Panc1 (cell line): ENCODE results near the gene RBCK1. TPM values are rescaled to one million over a fixed set of nuclear protein-coding genes. Genes with fewer than 3 reads are reported as not detected.

Source experiments
- ATAC-seq: fragments of 200-7000 bp; cut with Tn5 transposase; 2 replicates; pipeline ENCODE4 v1.9.1; 2020; ENCODE audit warnings: mild to moderate bottlenecking, moderate library complexity
- BruUV-seq: library from RNA; stranded (reverse); fragments of 400-500 nt; replicated peaks from 2 replicates; lab custom pipeline; 2021; lab: Mats Ljungman, UMichigan
- CTCF ChIA-PET: fragments of 300-600 bp; sonication (Branson Sonifier 250); formaldehyde crosslinking; loops from one replicate; lab custom pipeline; 2022; ENCODE audit warnings: antibody characterized with exemption; lab: Charles Lee
- POLR2A ChIA-PET: fragments of 300-600 bp; sonication (Branson Sonifier 250); formaldehyde crosslinking; loops from one replicate; lab custom pipeline; 2022; ENCODE audit warnings: antibody characterized with exemption; lab: Charles Lee
- DNase-seq: peaks from one replicate; pipeline ENCODE4 v3.0.0-alpha.2; 2010; ENCODE audit warnings: low read depth, low spot score
- H3K27ac ChIP-seq: 2 replicates; pipeline ENCODE4 v1.5.1; 2011; ENCODE audit warnings: mild to moderate bottlenecking, low read length, inconsistent platforms
- H3K27me3 ChIP-seq: fragments of 200-500 bp; sonication (Bioruptor generic); 2 replicates; pipeline ENCODE4 v1.6.0; 2014; ENCODE audit warnings: low read length, inconsistent platforms; ENCODE audit not compliant: control insufficient read depth, insufficient read depth
- H3K36me3 ChIP-seq: fragments of 200-500 bp; sonication (Bioruptor generic); 2 replicates; pipeline ENCODE4 v1.5.1; 2014; ENCODE audit warnings: inconsistent platforms, mild to moderate bottlenecking, low read length, moderate library complexity; ENCODE audit not compliant: control insufficient read depth, insufficient read depth
- H3K4me1 ChIP-seq: 2 replicates; pipeline ENCODE4 v1.5.1; 2011; ENCODE audit warnings: inconsistent platforms, mild to moderate bottlenecking, low read length, moderate library complexity; ENCODE audit not compliant: control insufficient read depth, insufficient read depth
- H3K4me3 ChIP-seq, 2 experiments: 2 replicates each; pipeline ENCODE4 v1.5.1; 2011 to 2012; ENCODE audit warnings: low read depth in 2 of 2, low read length in 2 of 2, mild to moderate bottlenecking in 2 of 2, inconsistent platforms in 1 of 2, moderate library complexity in 1 of 2
- H3K9me3 ChIP-seq: fragments of 200-500 bp; sonication (Bioruptor generic); 2 replicates; pipeline ENCODE4 v1.5.1; 2014; ENCODE audit warnings: low read depth, mild to moderate bottlenecking, inconsistent platforms, low read length, moderate library complexity; ENCODE audit not compliant: control insufficient read depth, insufficient read depth
- POLR2AphosphoS5 ChIP-seq: IDR thresholded peaks from 2 replicates; pipeline ENCODE4 v1.6.1; 2012; ENCODE audit warnings: mild to moderate bottlenecking, low read depth, low read length, moderate library complexity
- SIN3A ChIP-seq: IDR thresholded peaks from 2 replicates; pipeline ENCODE4 v1.6.1; 2012; ENCODE audit warnings: low read depth, mild to moderate bottlenecking, low read length, moderate library complexity, borderline replicate concordance; ENCODE audit not compliant: insufficient read depth
- TCF7L2 ChIP-seq: IDR thresholded peaks from 2 replicates; pipeline ENCODE4 v1.6.1; 2011; ENCODE audit warnings: mild to moderate bottlenecking, low read depth, low read length, inconsistent platforms
- in situ Hi-C: cut with HindIII; loops from 2 replicates; pipeline ENCODE4 v1.10.0; 2016; ENCODE audit warnings: low sequenced_read_pairs, low pct_unique_long_range_greater_than_20kb
- intact Hi-C: fragments of 100-400 bp; cut with micrococcal nuclease; formaldehyde crosslinking; loops from one replicate; pipeline ENCODE4 v1.10.0; 2022; ENCODE audit not compliant: unreplicated experiment
- total RNA-seq: library from RNA; stranded (reverse); gene quantifications from one replicate; pipeline ENCODE4 v1.2.1, GENCODE V29; 2021; ENCODE audit not compliant: unreplicated experiment
- TF ChIP-seq, protein P1 (sequence below), 2 experiments: IDR thresholded peaks; 2 replicates each; pipeline ENCODE4 v1.6.1; 2011 to 2012; ENCODE audit warnings: low read depth in 2 of 2, control low read depth in 1 of 2, low read length in 1 of 2, mild to moderate bottlenecking in 1 of 2, moderate library complexity in 1 of 2; ENCODE audit not compliant: insufficient read depth in 1 of 2
- TF ChIP-seq, protein P2 (sequence below): fragments of 450-650 bp; IDR thresholded peaks from 2 replicates; pipeline ENCODE4 v1.5.1; 2017; ENCODE audit warnings: mild to moderate bottlenecking

RBCK1 gene
- total RNA-seq, 1 experiment from 2014 or later = 97.1 TPM

GRCh38 chr20:440636-441035, 32.5 kb downstream of the RBCK1 start:
- ChIA-PET CTCF (interaction anchor here (1.3 kb wide), 1 partner anchor 9 kb away, joined by 3 read pairs; no protein-coding TSS in a partner anchor), POLR2A (no interaction called here)
- in situ Hi-C loops (no loop called here), intact Hi-C loops (no loop called here)
- BruUV-seq = no TSS peak
- no peak overlapping the region for H3K4me3 ChIP-seq
- no peaks in the 10 kb centered on the region for H3K9me3 ChIP-seq
- no peak overlapping the region for H3K27ac ChIP-seq
- ATAC-seq = no peak
- H3K4me1 ChIP-seq = peaks cover 3% of the 10 kb centered on the region; the same call in 1 of the 2 replicates
- DNase-seq = no peak
- no peaks in the 10 kb centered on the region for H3K27me3 ChIP-seq
- TF ChIP-seq, protein P1, sequence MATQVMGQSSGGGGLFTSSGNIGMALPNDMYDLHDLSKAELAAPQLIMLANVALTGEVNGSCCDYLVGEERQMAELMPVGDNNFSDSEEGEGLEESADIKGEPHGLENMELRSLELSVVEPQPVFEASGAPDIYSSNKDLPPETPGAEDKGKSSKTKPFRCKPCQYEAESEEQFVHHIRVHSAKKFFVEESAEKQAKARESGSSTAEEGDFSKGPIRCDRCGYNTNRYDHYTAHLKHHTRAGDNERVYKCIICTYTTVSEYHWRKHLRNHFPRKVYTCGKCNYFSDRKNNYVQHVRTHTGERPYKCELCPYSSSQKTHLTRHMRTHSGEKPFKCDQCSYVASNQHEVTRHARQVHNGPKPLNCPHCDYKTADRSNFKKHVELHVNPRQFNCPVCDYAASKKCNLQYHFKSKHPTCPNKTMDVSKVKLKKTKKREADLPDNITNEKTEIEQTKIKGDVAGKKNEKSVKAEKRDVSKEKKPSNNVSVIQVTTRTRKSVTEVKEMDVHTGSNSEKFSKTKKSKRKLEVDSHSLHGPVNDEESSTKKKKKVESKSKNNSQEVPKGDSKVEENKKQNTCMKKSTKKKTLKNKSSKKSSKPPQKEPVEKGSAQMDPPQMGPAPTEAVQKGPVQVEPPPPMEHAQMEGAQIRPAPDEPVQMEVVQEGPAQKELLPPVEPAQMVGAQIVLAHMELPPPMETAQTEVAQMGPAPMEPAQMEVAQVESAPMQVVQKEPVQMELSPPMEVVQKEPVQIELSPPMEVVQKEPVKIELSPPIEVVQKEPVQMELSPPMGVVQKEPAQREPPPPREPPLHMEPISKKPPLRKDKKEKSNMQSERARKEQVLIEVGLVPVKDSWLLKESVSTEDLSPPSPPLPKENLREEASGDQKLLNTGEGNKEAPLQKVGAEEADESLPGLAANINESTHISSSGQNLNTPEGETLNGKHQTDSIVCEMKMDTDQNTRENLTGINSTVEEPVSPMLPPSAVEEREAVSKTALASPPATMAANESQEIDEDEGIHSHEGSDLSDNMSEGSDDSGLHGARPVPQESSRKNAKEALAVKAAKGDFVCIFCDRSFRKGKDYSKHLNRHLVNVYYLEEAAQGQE (IDR thresholded peaks at IDR 0.05; ENCODE audit: insufficient read depth in 1 of 2, low read depth in 2 of 2, low read length in 1 of 2) = no peak
- TF ChIP-seq, protein P2, sequence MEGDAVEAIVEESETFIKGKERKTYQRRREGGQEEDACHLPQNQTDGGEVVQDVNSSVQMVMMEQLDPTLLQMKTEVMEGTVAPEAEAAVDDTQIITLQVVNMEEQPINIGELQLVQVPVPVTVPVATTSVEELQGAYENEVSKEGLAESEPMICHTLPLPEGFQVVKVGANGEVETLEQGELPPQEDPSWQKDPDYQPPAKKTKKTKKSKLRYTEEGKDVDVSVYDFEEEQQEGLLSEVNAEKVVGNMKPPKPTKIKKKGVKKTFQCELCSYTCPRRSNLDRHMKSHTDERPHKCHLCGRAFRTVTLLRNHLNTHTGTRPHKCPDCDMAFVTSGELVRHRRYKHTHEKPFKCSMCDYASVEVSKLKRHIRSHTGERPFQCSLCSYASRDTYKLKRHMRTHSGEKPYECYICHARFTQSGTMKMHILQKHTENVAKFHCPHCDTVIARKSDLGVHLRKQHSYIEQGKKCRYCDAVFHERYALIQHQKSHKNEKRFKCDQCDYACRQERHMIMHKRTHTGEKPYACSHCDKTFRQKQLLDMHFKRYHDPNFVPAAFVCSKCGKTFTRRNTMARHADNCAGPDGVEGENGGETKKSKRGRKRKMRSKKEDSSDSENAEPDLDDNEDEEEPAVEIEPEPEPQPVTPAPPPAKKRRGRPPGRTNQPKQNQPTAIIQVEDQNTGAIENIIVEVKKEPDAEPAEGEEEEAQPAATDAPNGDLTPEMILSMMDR = no peak
- TF ChIP-seq POLR2AphosphoS5 (no peak), TCF7L2 (no peak), SIN3A (no peak)
- H3K36me3 ChIP-seq = peaks cover 18% of the 10 kb centered on the region

DNA sequence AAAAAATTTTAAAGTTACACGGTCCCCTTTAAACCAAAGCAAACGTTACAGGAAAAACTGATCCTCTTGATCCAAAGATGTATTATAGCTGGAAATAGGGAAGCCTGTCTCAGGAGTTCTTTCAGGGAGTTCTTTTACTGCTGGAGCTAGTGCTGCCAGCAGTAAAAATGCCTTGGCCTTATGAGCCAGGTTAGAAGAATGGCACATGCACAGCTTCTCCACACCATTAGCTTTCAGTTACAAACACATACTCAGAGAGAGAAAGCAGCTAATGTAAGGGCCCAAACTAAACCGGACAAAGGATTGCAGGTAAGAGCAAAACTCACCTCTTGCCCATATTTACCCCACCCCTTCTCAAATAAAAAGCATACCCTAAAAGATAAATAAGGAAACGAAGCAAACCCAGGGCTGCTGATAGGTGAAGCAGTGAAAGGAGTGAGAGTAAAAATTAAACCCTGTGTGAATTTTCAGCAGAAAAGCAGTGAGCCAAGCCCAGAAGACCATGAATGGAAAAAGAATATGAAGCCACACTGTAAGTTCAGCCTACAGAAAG, 35.2 kb downstream of the RBCK1 start:
- in situ Hi-C loops (no loop called here), intact Hi-C loops (no loop called here)
- no peak for ATAC-seq
- POLR2A ChIA-PET = no interaction called here
- no peaks in the 10 kb centered on the region for H3K9me3 ChIP-seq
- H3K4me3 ChIP-seq = no peak overlapping the region
- BruUV-seq = no TSS peak
- H3K4me1 ChIP-seq = peaks cover 3% of the 10 kb centered on the region; the same call in 1 of the 2 replicates
- H3K27ac ChIP-seq = no peak overlapping the region
- no peaks in the 10 kb centered on the region for H3K27me3 ChIP-seq
- CTCF ChIA-PET = no interaction called here
- TF ChIP-seq, protein P2 = no peak
- TF ChIP-seq, protein P1 (IDR thresholded peaks at IDR 0.05; ENCODE audit: insufficient read depth in 1 of 2, low read depth in 2 of 2, low read length in 1 of 2) = no peak
- TF ChIP-seq POLR2AphosphoS5 (no peak), SIN3A (no peak), TCF7L2 (no peak)
- DNase-seq = no peak
- peaks cover 17% of the 10 kb centered on the region for H3K36me3 ChIP-seq
